Measurements from ENCODE around the gene STAG3. TPM values are rescaled to one million over a fixed set of nuclear protein-coding genes. Genes with fewer than 3 reads are reported as not detected.

The STAG3 gene
- total and polyA plus RNA-seq, 9 of the 15 experiments (the other 6 are each of a cell fraction or from before 2014, with no cell fraction given): 0.54 to 2.5 (median 1.7) TPM

GRCh38 chr7:100221231-100221718 lies 43.6 kb downstream of the STAG3 start:
- ChIA-PET POLR2A (no interaction called here), CTCF (ENCODE audit: low intra/inter-chr PET ratio) (no interaction called here)
- no peak for TF ChIP-seq KLF13 (tag; IDR thresholded peaks at IDR 0.05; ENCODE audit: borderline replicate concordance, low read depth)
- no peak for TF ChIP-seq CBX2 (IDR thresholded peaks at IDR 0.05; ENCODE audit: insufficient read depth, low read length, poor library complexity, severe bottlenecking)
- TF ChIP-seq NCOA2 (IDR thresholded peaks at IDR 0.05; ENCODE audit: partially characterized antibody in 2 of 2): no peak
- TF ChIP-seq TAF1 (IDR thresholded peaks at IDR 0.05; ENCODE audit: control insufficient read depth, extremely low read depth, insufficient read depth, low read length, severe bottlenecking): no peak
- TF ChIP-seq L3MBTL2 (IDR thresholded peaks at IDR 0.05): no peak
- TF ChIP-seq RFX1 (IDR thresholded peaks at IDR 0.05): no peak
- TF ChIP-seq ILK (tag; IDR thresholded peaks at IDR 0.05; ENCODE audit: borderline replicate concordance, low read depth): no peak
- TF ChIP-seq, protein P1, sequence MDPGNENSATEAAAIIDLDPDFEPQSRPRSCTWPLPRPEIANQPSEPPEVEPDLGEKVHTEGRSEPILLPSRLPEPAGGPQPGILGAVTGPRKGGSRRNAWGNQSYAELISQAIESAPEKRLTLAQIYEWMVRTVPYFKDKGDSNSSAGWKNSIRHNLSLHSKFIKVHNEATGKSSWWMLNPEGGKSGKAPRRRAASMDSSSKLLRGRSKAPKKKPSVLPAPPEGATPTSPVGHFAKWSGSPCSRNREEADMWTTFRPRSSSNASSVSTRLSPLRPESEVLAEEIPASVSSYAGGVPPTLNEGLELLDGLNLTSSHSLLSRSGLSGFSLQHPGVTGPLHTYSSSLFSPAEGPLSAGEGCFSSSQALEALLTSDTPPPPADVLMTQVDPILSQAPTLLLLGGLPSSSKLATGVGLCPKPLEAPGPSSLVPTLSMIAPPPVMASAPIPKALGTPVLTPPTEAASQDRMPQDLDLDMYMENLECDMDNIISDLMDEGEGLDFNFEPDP (CRISPR knock-in tag; IDR thresholded peaks at IDR 0.05): no peak
- no peak for TF ChIP-seq ZNF184 (CRISPR knock-in tag; IDR thresholded peaks at IDR 0.05)
- TF ChIP-seq HDAC1 (IDR thresholded peaks at IDR 0.05): no peak
- FAIRE-seq: no peak
- Histone ChIP-seq H3K4me2 (ENCODE audit: insufficient read depth, low read length) (no peak overlapping the region), H3K4me3 (no peak overlapping the region), H3K79me2 (ENCODE audit: control insufficient read depth, insufficient read depth, low read length) (no peaks in the 10 kb centered on the region), H4K20me1 (replicated peaks; ENCODE audit: control insufficient read depth, insufficient read depth, low read length) (no peaks in the 10 kb centered on the region), H2AFZ (ENCODE audit: low read depth, low read length) (no peak overlapping the region), H3K4me1 (replicated peaks in 1 of 2; ENCODE audit: control insufficient read depth in 2 of 2, insufficient read depth in 2 of 2, low read length in 2 of 2) (peaks cover 9 to 23% of the 10 kb centered on the region in 2 experiments; a peak in 4 of 5 replicates), H3K27me3 (ENCODE audit: control insufficient read depth in 2 of 2, insufficient read depth in 2 of 2, low read length in 2 of 2) (no peaks in the 10 kb centered on the region), H3K36me3 (ENCODE audit: control insufficient read depth, insufficient read depth, low read length) (no peaks in the 10 kb centered on the region), H3K9me1 (ENCODE audit: control insufficient read depth, insufficient read depth, low read length) (no peaks in the 10 kb centered on the region), H3K9me3 (replicated peaks; ENCODE audit: control insufficient read depth, insufficient read depth, low read depth, low read length) (no peaks in the 10 kb centered on the region), H3K27ac (ENCODE audit: extremely low read depth, low read depth, low read length) (no peak overlapping the region), H3K9ac (ENCODE audit: insufficient read depth in 1 of 2, low read depth in 2 of 2, low read length in 2 of 2) (0 out of 4 replicates have a peak overlapping the region, but pooled peaks of 1 of the 2 experiments have one; percentile 15)
- BruUV-seq (replicated peaks): no TSS peak
- ATAC-seq: no peak
- in situ Hi-C loops (cut with MboI): no loop called here
- no peak for DNase-seq (ENCODE audit: extremely low read depth in 1 of 4, low spot score in 3 of 4)
- intact Hi-C loops (cut with micrococcal nuclease): no loop called here
- 60% methylated on average over 5 of the region's 5 CpGs for WGBS (ENCODE audit: insufficient coverage, low coverage, missing lambda C conversion rate)

Measured in K562 (cell line).